ENCODE results near the gene RPA3. TPM values are rescaled to one million over a fixed set of nuclear protein-coding genes. Genes with fewer than 3 reads are reported as not detected.

RPA3 gene
- total and polyA plus RNA-seq, 2 donors (not counting 3 experiments of a cell fraction or from before 2014, with no cell fraction given) = 15.6 to 34.4 TPM

- TF ChIP-seq GATA2 (IDR thresholded peaks at IDR 0.05; ENCODE audit: insufficient read depth, insufficient read length, low read depth, low read length) = no peak
- no peak for TF ChIP-seq MAX (IDR thresholded peaks at IDR 0.05; ENCODE audit: insufficient read depth, insufficient read length)
- no peak for TF ChIP-seq POLR2AphosphoS5 (IDR thresholded peaks at IDR 0.05; ENCODE audit: insufficient read depth, low read depth, low read length)
- no peak for TF ChIP-seq EZH2 (IDR thresholded peaks at IDR 0.05; ENCODE audit: borderline replicate concordance, low read depth, low read length, severe bottlenecking)
- no peak for TF ChIP-seq FOS (IDR thresholded peaks at IDR 0.05; ENCODE audit: borderline replicate concordance, insufficient read depth, low read length)
- no peak for TF ChIP-seq MYC (IDR thresholded peaks at IDR 0.05; ENCODE audit: low read depth, low read length)
- dilution Hi-C loops (cut with MboI; ENCODE audit: extremely low pct_ligation_motif_present, low sequenced_read_pairs) = no loop called here
- peaks cover 2% of the 10 kb centered on the region for H3K9me1 ChIP-seq (replicated peaks; ENCODE audit: control insufficient read depth, extremely low read depth, insufficient read depth, low read length)
- H4K20me1 ChIP-seq (replicated peaks; ENCODE audit: control insufficient read depth, extremely low read depth, insufficient read depth, low read length) = no peaks in the 10 kb centered on the region
- intact Hi-C loops (cut with micrococcal nuclease) = no loop called here
- H3K4me2 ChIP-seq (ENCODE audit: insufficient read depth, low read length) = no peak overlapping the region
- DNase-seq (ENCODE audit: low read depth, low spot score) (no peak), FAIRE-seq (no peak)
- H3K27ac ChIP-seq (ENCODE audit: insufficient read depth, low read depth, low read length) = no peak overlapping the region
- POLR2A ChIA-PET = no interaction called here
- no peaks in the 10 kb centered on the region for H3K9me3 ChIP-seq (replicated peaks; ENCODE audit: control insufficient read depth, insufficient read depth, low read length)
- no TSS peak for BruUV-seq (replicated peaks)
- no peaks in the 10 kb centered on the region for H3K36me3 ChIP-seq (ENCODE audit: control insufficient read depth in 2 of 2, extremely low read depth in 1 of 2, insufficient read depth in 2 of 2, low read length in 2 of 2)
- H3K27me3 ChIP-seq (ENCODE audit: control insufficient read depth in 2 of 2, insufficient read depth in 2 of 2, low read length in 2 of 2) = no peaks in the 10 kb centered on the region
- no peak overlapping the region for H3K9ac ChIP-seq (replicated peaks; ENCODE audit: extremely low read depth, insufficient read depth, low read length)
- CTCF ChIA-PET = interaction anchor here (3.5 kb wide), 1 partner anchor 13 kb away, joined by 15 read pairs; no protein-coding TSS in a partner anchor
- H3K4me1 ChIP-seq (ENCODE audit: control insufficient read depth, extremely low read depth, insufficient read depth, low read length) = peaks cover 5% of the 10 kb centered on the region
- no peaks in the 10 kb centered on the region for H3K79me2 ChIP-seq (ENCODE audit: control insufficient read depth, insufficient read depth, low read length)
- no peak overlapping the region for H3K4me3 ChIP-seq (replicated peaks in 1 of 3; ENCODE audit: insufficient read depth in 1 of 3, low read depth in 1 of 3, low read length in 3 of 3)
- no peak overlapping the region for H2AFZ ChIP-seq (ENCODE audit: low read depth, low read length)
These were observed 49.7 kb downstream of the RPA3 start for GRCh38 chr7:7668706-7669105.

- Histone ChIP-seq H2AFZ (ENCODE audit: low read depth, low read length) (no peak overlapping the region), H3K27ac (ENCODE audit: insufficient read depth, low read depth, low read length) (no peak overlapping the region), H3K9ac (replicated peaks; ENCODE audit: extremely low read depth, insufficient read depth, low read length) (no peak overlapping the region), H3K79me2 (ENCODE audit: control insufficient read depth, insufficient read depth, low read length) (no peaks in the 10 kb centered on the region), H3K9me1 (replicated peaks; ENCODE audit: control insufficient read depth, extremely low read depth, insufficient read depth, low read length) (peaks cover 2% of the 10 kb centered on the region), H3K36me3 (ENCODE audit: control insufficient read depth in 2 of 2, extremely low read depth in 1 of 2, insufficient read depth in 2 of 2, low read length in 2 of 2) (no peaks in the 10 kb centered on the region), H3K4me2 (ENCODE audit: insufficient read depth, low read length) (no peak overlapping the region), H3K4me1 (ENCODE audit: control insufficient read depth, extremely low read depth, insufficient read depth, low read length) (peaks cover 5% of the 10 kb centered on the region), H3K9me3 (replicated peaks; ENCODE audit: control insufficient read depth, insufficient read depth, low read length) (no peaks in the 10 kb centered on the region), H4K20me1 (replicated peaks; ENCODE audit: control insufficient read depth, extremely low read depth, insufficient read depth, low read length) (no peaks in the 10 kb centered on the region), H3K27me3 (ENCODE audit: control insufficient read depth in 2 of 2, insufficient read depth in 2 of 2, low read length in 2 of 2) (no peaks in the 10 kb centered on the region), H3K4me3 (replicated peaks in 1 of 3; ENCODE audit: insufficient read depth in 1 of 3, low read depth in 1 of 3, low read length in 3 of 3) (no peak overlapping the region)
- ChIA-PET POLR2A (no interaction called here), CTCF (interaction anchor here (3.5 kb wide), 1 partner anchor 14 kb away, joined by 15 read pairs; no protein-coding TSS in a partner anchor)
- FAIRE-seq = no peak
- dilution Hi-C loops (cut with MboI; ENCODE audit: extremely low pct_ligation_motif_present, low sequenced_read_pairs) (no loop called here), intact Hi-C loops (cut with micrococcal nuclease) (no loop called here)
- DNase-seq (ENCODE audit: low read depth, low spot score) = no peak
- TF ChIP-seq POLR2A (IDR thresholded peaks at IDR 0.05; ENCODE audit: low read depth, low read length) = no peak
- no TSS peak for BruUV-seq (replicated peaks)
These were observed 51.2 kb downstream of the RPA3 start for GRCh38 chr7:7667187-7667586.
